ENCODE measurements around the gene PLCB3.

The PLCB3 gene

GRCh38 chr11:64229744-64230170 is 21.6 kb upstream of the PLCB3 start:
- Histone ChIP-seq H3K9me3 (ENCODE audit: control insufficient read depth, low read length) (no peaks in the 10 kb centered on the region), H3K36me3 (ENCODE audit: control insufficient read depth, insufficient read depth, low read length) (no peaks in the 10 kb centered on the region), H3K27me3 (replicated peaks; ENCODE audit: control insufficient read depth, insufficient read depth, low read length, poor library complexity, severe bottlenecking) (no peaks in the 10 kb centered on the region), H3K27ac (ENCODE audit: insufficient read depth, low read length, poor library complexity, severe bottlenecking) (peak overlapping the region; percentile 85), H3K4me1 (ENCODE audit: control insufficient read depth, insufficient read depth, low read length, poor library complexity, severe bottlenecking) (peaks cover 50% of the 10 kb centered on the region), H3K4me3 (ENCODE audit: insufficient read depth, low read depth, low read length, poor library complexity, severe bottlenecking) (peak overlapping the region; percentile 83)
- DNase-seq = no peak

- Histone ChIP-seq H3K4me1 (ENCODE audit: control insufficient read depth, insufficient read depth, low read length, poor library complexity, severe bottlenecking) (peaks cover 49% of the 10 kb centered on the region), H3K9me3 (ENCODE audit: control insufficient read depth, low read length) (no peaks in the 10 kb centered on the region), H3K27ac (ENCODE audit: insufficient read depth, low read length, poor library complexity, severe bottlenecking) (peak within 1 kb of the TSS; percentile 85), H3K36me3 (ENCODE audit: control insufficient read depth, insufficient read depth, low read length) (no peaks in the 10 kb centered on the region), H3K27me3 (replicated peaks; ENCODE audit: control insufficient read depth, insufficient read depth, low read length, poor library complexity, severe bottlenecking) (no peaks in the 10 kb centered on the region), H3K4me3 (ENCODE audit: insufficient read depth, low read depth, low read length, poor library complexity, severe bottlenecking) (peak within 1 kb of the TSS; percentile 83)
- peak; percentile 77 to 85 (median 80) for DNase-seq
Measured at GRCh38 chr11:64230171-64230984, 21.0 kb upstream of the PLCB3 start, which contains the start of gene DNAJC4. Gene DNAJC4 (plus strand): TSS chr11:64230548. CDS start chr11:64230855, 307 bp downstream.

- Histone ChIP-seq H3K27ac (ENCODE audit: insufficient read depth, low read length, poor library complexity, severe bottlenecking) (peak overlapping the region; percentile 85), H3K4me1 (ENCODE audit: control insufficient read depth, insufficient read depth, low read length, poor library complexity, severe bottlenecking) (peaks cover 49% of the 10 kb centered on the region), H3K36me3 (ENCODE audit: control insufficient read depth, insufficient read depth, low read length) (no peaks in the 10 kb centered on the region), H3K9me3 (ENCODE audit: control insufficient read depth, low read length) (no peaks in the 10 kb centered on the region), H3K4me3 (ENCODE audit: insufficient read depth, low read depth, low read length, poor library complexity, severe bottlenecking) (peak overlapping the region; percentile 83), H3K27me3 (replicated peaks; ENCODE audit: control insufficient read depth, insufficient read depth, low read length, poor library complexity, severe bottlenecking) (no peaks in the 10 kb centered on the region)
- no peak for DNase-seq
Measured at GRCh38 chr11:64230985-64231365, 20.4 kb upstream of the PLCB3 start.

- Histone ChIP-seq H3K9me3 (ENCODE audit: control insufficient read depth, low read length) (no peaks in the 10 kb centered on the region), H3K4me1 (ENCODE audit: control insufficient read depth, insufficient read depth, low read length, poor library complexity, severe bottlenecking) (peaks cover 45% of the 10 kb centered on the region), H3K27me3 (replicated peaks; ENCODE audit: control insufficient read depth, insufficient read depth, low read length, poor library complexity, severe bottlenecking) (no peaks in the 10 kb centered on the region), H3K27ac (ENCODE audit: insufficient read depth, low read length, poor library complexity, severe bottlenecking) (no peak overlapping the region), H3K36me3 (ENCODE audit: control insufficient read depth, insufficient read depth, low read length) (no peaks in the 10 kb centered on the region), H3K4me3 (ENCODE audit: insufficient read depth, low read depth, low read length, poor library complexity, severe bottlenecking) (no peak overlapping the region)
- DNase-seq = no peak
Measured at GRCh38 chr11:64231546-64231945, 19.8 kb upstream of the PLCB3 start.

- H3K4me1 ChIP-seq (ENCODE audit: control insufficient read depth, insufficient read depth, low read length, poor library complexity, severe bottlenecking) = peaks cover 36% of the 10 kb centered on the region
- no peaks in the 10 kb centered on the region for H3K36me3 ChIP-seq (ENCODE audit: control insufficient read depth, insufficient read depth, low read length)
- no peaks in the 10 kb centered on the region for H3K9me3 ChIP-seq (ENCODE audit: control insufficient read depth, low read length)
- H3K27me3 ChIP-seq (replicated peaks; ENCODE audit: control insufficient read depth, insufficient read depth, low read length, poor library complexity, severe bottlenecking) = no peaks in the 10 kb centered on the region
- H3K4me3 ChIP-seq (ENCODE audit: insufficient read depth, low read depth, low read length, poor library complexity, severe bottlenecking) = no peak overlapping the region
- no peak overlapping the region for H3K27ac ChIP-seq (ENCODE audit: insufficient read depth, low read length, poor library complexity, severe bottlenecking)
- no peak for DNase-seq
Measured at GRCh38 chr11:64232182-64232966, 19.0 kb upstream of the PLCB3 start.

- H3K27me3 ChIP-seq (replicated peaks; ENCODE audit: control insufficient read depth, insufficient read depth, low read length, poor library complexity, severe bottlenecking) = no peaks in the 10 kb centered on the region
- peaks cover 34% of the 10 kb centered on the region for H3K4me1 ChIP-seq (ENCODE audit: control insufficient read depth, insufficient read depth, low read length, poor library complexity, severe bottlenecking)
- H3K27ac ChIP-seq (ENCODE audit: insufficient read depth, low read length, poor library complexity, severe bottlenecking) = no peak overlapping the region
- H3K36me3 ChIP-seq (ENCODE audit: control insufficient read depth, insufficient read depth, low read length) = no peaks in the 10 kb centered on the region
- H3K4me3 ChIP-seq (ENCODE audit: insufficient read depth, low read depth, low read length, poor library complexity, severe bottlenecking) = no peak overlapping the region
- no peak for DNase-seq
- H3K9me3 ChIP-seq (ENCODE audit: control insufficient read depth, low read length) = no peaks in the 10 kb centered on the region
Measured at GRCh38 chr11:64232967-64233315, 18.4 kb upstream of the PLCB3 start.

- DNase-seq = peak; percentile 66 to 71 (median 66)
- Histone ChIP-seq H3K4me1 (ENCODE audit: control insufficient read depth, insufficient read depth, low read length, poor library complexity, severe bottlenecking) (peaks cover 33% of the 10 kb centered on the region), H3K27me3 (replicated peaks; ENCODE audit: control insufficient read depth, insufficient read depth, low read length, poor library complexity, severe bottlenecking) (no peaks in the 10 kb centered on the region), H3K36me3 (ENCODE audit: control insufficient read depth, insufficient read depth, low read length) (no peaks in the 10 kb centered on the region), H3K9me3 (ENCODE audit: control insufficient read depth, low read length) (no peaks in the 10 kb centered on the region), H3K27ac (ENCODE audit: insufficient read depth, low read length, poor library complexity, severe bottlenecking) (peak within 1 kb of the TSS; percentile 60), H3K4me3 (ENCODE audit: insufficient read depth, low read depth, low read length, poor library complexity, severe bottlenecking) (peak within 1 kb of the TSS; percentile 68)
Measured at GRCh38 chr11:64233913-64234586, 17.3 kb upstream of the PLCB3 start, which contains the start of gene VEGFB. Gene VEGFB (plus strand): TSS chr11:64234584. CDS start chr11:64234834, 250 bp downstream.

- peak overlapping the region; percentile 68 for H3K4me3 ChIP-seq (ENCODE audit: insufficient read depth, low read depth, low read length, poor library complexity, severe bottlenecking)
- H3K27me3 ChIP-seq (replicated peaks; ENCODE audit: control insufficient read depth, insufficient read depth, low read length, poor library complexity, severe bottlenecking) = no peaks in the 10 kb centered on the region
- peaks cover 27% of the 10 kb centered on the region for H3K4me1 ChIP-seq (ENCODE audit: control insufficient read depth, insufficient read depth, low read length, poor library complexity, severe bottlenecking)
- peak; percentile 32 to 44 (median 41) for DNase-seq
- H3K9me3 ChIP-seq (ENCODE audit: control insufficient read depth, low read length) = no peaks in the 10 kb centered on the region
- H3K27ac ChIP-seq (ENCODE audit: insufficient read depth, low read length, poor library complexity, severe bottlenecking) = peak overlapping the region; percentile 60
- H3K36me3 ChIP-seq (ENCODE audit: control insufficient read depth, insufficient read depth, low read length) = no peaks in the 10 kb centered on the region
Measured at GRCh38 chr11:64234647-64235379, 16.5 kb upstream of the PLCB3 start.

- no peak for DNase-seq
- no peaks in the 10 kb centered on the region for H3K27me3 ChIP-seq (replicated peaks; ENCODE audit: control insufficient read depth, insufficient read depth, low read length, poor library complexity, severe bottlenecking)
- H3K4me1 ChIP-seq (ENCODE audit: control insufficient read depth, insufficient read depth, low read length, poor library complexity, severe bottlenecking) = peaks cover 32% of the 10 kb centered on the region
- peak overlapping the region; percentile 60 for H3K27ac ChIP-seq (ENCODE audit: insufficient read depth, low read length, poor library complexity, severe bottlenecking)
- H3K4me3 ChIP-seq (ENCODE audit: insufficient read depth, low read depth, low read length, poor library complexity, severe bottlenecking) = peak overlapping the region; percentile 68
- no peaks in the 10 kb centered on the region for H3K9me3 ChIP-seq (ENCODE audit: control insufficient read depth, low read length)
- no peaks in the 10 kb centered on the region for H3K36me3 ChIP-seq (ENCODE audit: control insufficient read depth, insufficient read depth, low read length)
Measured at GRCh38 chr11:64235437-64236161, 15.7 kb upstream of the PLCB3 start.

Measured in effector memory CD4-positive, alpha-beta T cell (primary cell).